ENCODE measurements around the gene NRF1. TPM values are rescaled to one million over a fixed set of nuclear protein-coding genes. Genes with fewer than 3 reads are reported as not detected.

Gene NRF1
- total RNA-seq, 1 donor from 2014 or later, result 29.7 TPM

GRCh38 chr7:129713544-129713943 lies 102.0 kb downstream of the NRF1 start:
- H3K9me3 Mint-ChIP-seq (ENCODE audit: low read depth), result no peaks in the 10 kb centered on the region
- no peaks in the 10 kb centered on the region for H3K27me3 Mint-ChIP-seq
- H3K4me1 Mint-ChIP-seq (ENCODE audit: low read depth), result no peaks in the 10 kb centered on the region
- no peak overlapping the region for H3K4me3 Mint-ChIP-seq (ENCODE audit: low read depth)
- H3K27ac Mint-ChIP-seq, result no peak overlapping the region
- no peak for TF ChIP-seq CTCF (IDR thresholded peaks at IDR 0.05; ENCODE audit: unreplicated experiment)
- peaks cover 15% of the 10 kb centered on the region for H3K36me3 Mint-ChIP-seq (ENCODE audit: insufficient read depth)
- no peak for DNase-seq (ENCODE audit: low spot score, unreplicated experiment)

- Mint-ChIP-seq H3K4me3 (ENCODE audit: low read depth) (no peak overlapping the region), H3K27me3 (no peaks in the 10 kb centered on the region), H3K27ac (no peak overlapping the region), H3K36me3 (ENCODE audit: insufficient read depth) (peaks cover 15% of the 10 kb centered on the region), H3K4me1 (ENCODE audit: low read depth) (no peaks in the 10 kb centered on the region), H3K9me3 (ENCODE audit: low read depth) (no peaks in the 10 kb centered on the region)
- no peak for DNase-seq (ENCODE audit: low spot score, unreplicated experiment)
- no peak for TF ChIP-seq CTCF (IDR thresholded peaks at IDR 0.05; ENCODE audit: unreplicated experiment)
Observed at GRCh38 chr7:129714514-129715063, 103.1 kb downstream of the NRF1 start.

GRCh38 chr7:129719980-129720732 lies 108.6 kb downstream of the NRF1 start:
- Mint-ChIP-seq H3K4me3 (ENCODE audit: low read depth) (no peak overlapping the region), H3K9me3 (ENCODE audit: low read depth) (no peaks in the 10 kb centered on the region), H3K27ac (peak overlapping the region; percentile 50), H3K4me1 (ENCODE audit: low read depth) (peaks cover 2% of the 10 kb centered on the region), H3K27me3 (no peaks in the 10 kb centered on the region), H3K36me3 (ENCODE audit: insufficient read depth) (peaks cover 25% of the 10 kb centered on the region)
- no peak for TF ChIP-seq CTCF (IDR thresholded peaks at IDR 0.05; ENCODE audit: unreplicated experiment)
- DNase-seq (ENCODE audit: low spot score, unreplicated experiment), result no peak

- Mint-ChIP-seq H3K36me3 (ENCODE audit: insufficient read depth) (peaks cover 25% of the 10 kb centered on the region), H3K9me3 (ENCODE audit: low read depth) (no peaks in the 10 kb centered on the region), H3K27ac (no peak overlapping the region), H3K4me1 (ENCODE audit: low read depth) (peaks cover 2% of the 10 kb centered on the region), H3K27me3 (no peaks in the 10 kb centered on the region), H3K4me3 (ENCODE audit: low read depth) (no peak overlapping the region)
- no peak for DNase-seq (ENCODE audit: low spot score, unreplicated experiment)
- no peak for TF ChIP-seq CTCF (IDR thresholded peaks at IDR 0.05; ENCODE audit: unreplicated experiment)
Observed at GRCh38 chr7:129721068-129721467, 109.5 kb downstream of the NRF1 start.

GRCh38 chr7:129723679-129724078 lies 112.2 kb downstream of the NRF1 start:
- Mint-ChIP-seq H3K36me3 (ENCODE audit: insufficient read depth) (peaks cover 24% of the 10 kb centered on the region), H3K27me3 (no peaks in the 10 kb centered on the region), H3K4me3 (ENCODE audit: low read depth) (no peak overlapping the region), H3K27ac (no peak overlapping the region), H3K4me1 (ENCODE audit: low read depth) (peaks cover 2% of the 10 kb centered on the region), H3K9me3 (ENCODE audit: low read depth) (no peaks in the 10 kb centered on the region)
- TF ChIP-seq CTCF (IDR thresholded peaks at IDR 0.05; ENCODE audit: unreplicated experiment), result no peak
- no peak for DNase-seq (ENCODE audit: low spot score, unreplicated experiment)

All from progenitor cell of endocrine pancreas (in vitro differentiated cells).